Pancreas (tissue), 10 donors: ENCODE results near the gene LDLRAD1. TPM values are rescaled to one million over a fixed set of nuclear protein-coding genes. Genes with fewer than 3 reads are reported as not detected.
A peak's percentile ranks its signal among the peaks of the same experiment; 100 is the strongest.

Source experiments
- ATAC-seq, 4 donors: fragments of 200-7000 bp; cut with Tn5 transposase; one replicate each; pipeline versions ENCODE4 v1.8.0 to v1.9.1; 2020; ENCODE audit warnings: mild to moderate bottlenecking in 4 of 4, moderate library complexity in 4 of 4
- DNase-seq, 6 donors: peaks; one replicate each; pipeline ENCODE4 v3.0.0-alpha.2; 2020
- FAIRE-seq: peaks from 2 replicates; lab custom pipeline; 2012; peaks lifted over from hg19 to GRCh38; lab: Jason Lieb, UNC
- H3K27ac ChIP-seq, 4 donors: fragments of 200-600 bp; sonication (generic); 1 replicate in 3 of 4; 2 replicates in 1 of 4; pipeline versions ENCODE4 v1.5.0 to v1.8.0; 2020
- H3K27me3 ChIP-seq, 4 donors: fragments of 200-600 bp; one replicate each; pipeline ENCODE4 v1.8.0; 2021
- H3K36me3 ChIP-seq, 3 donors: fragments of 200-600 bp; sonication (generic) in 1 of 3; one replicate each; pipeline versions ENCODE4 v1.5.0 to v1.8.0; 2020 to 2021
- H3K4me1 ChIP-seq, 3 donors: fragments of 200-600 bp; one replicate each; pipeline ENCODE4 v1.8.0; 2021
- H3K4me3 ChIP-seq, 4 donors: fragments of 200-600 bp; sonication (generic) in 2 of 4; one replicate each; pipeline versions ENCODE4 v1.5.0 to v1.8.0; 2020 to 2021
- H3K9me3 ChIP-seq, 4 donors: fragments of 200-600 bp; one replicate each; pipeline ENCODE4 v1.8.0; 2021
- CTCF ChIP-seq, 4 donors: fragments of 200-600 bp; sonication (generic) in 3 of 4; IDR thresholded peaks; one replicate each; pipeline versions ENCODE4 v1.5.0 to v1.8.0; 2021; ENCODE audit warnings: antibody characterized with exemption in 4 of 4
- WGBS, 2 donors: extraction: QIAGEN DNeasy Blood & Tissue Kit; methylation state at CpG; one replicate each; pipeline ENCODE4 v1.1.7; 2013; 5-methylcytosine and 5-hydroxymethylcytosine counted together
- intact Hi-C, 3 donors: fragments of 100-400 bp; cut with DNase I; formaldehyde crosslinking; loops; one replicate each; pipeline versions ENCODE4 v1.11.1 to v1.14.2; 2022
- polyA plus RNA-seq, 2 donors: library from polyadenylated mRNA; stranded (reverse); fragments of 200-250 nt; gene quantifications; one replicate each; pipeline ENCODE4 v1.2.3, GENCODE V29; 2013
- total RNA-seq, 6 donors: library from RNA; stranded (reverse); fragmentation: NEBNext Ultra II Directional in 4 of 6; extraction: Animal tissue kit (Norgen Biotek cat#: 25700) in 4 of 6; gene quantifications; one replicate each; pipeline versions ENCODE4 v1.2.1 to v1.2.4, GENCODE V29; 2021 to 2023
- donor health status: healthy with polysubstance abuse.
- donor health status: DM: no; HTN: no; CAD: no; lungs with moderate emphysema.
- donor health status: DM: no; HTN: no; CAD: no.
- donor health status: control.
- donor health status: control.
- donor health status: Bipolar disorder and iron deficiency.
- donor health status: DM: yes; HTN: yes; CAD: no.
- donor health status: DM: no; HTN: no; CAD: no.
- donor health status: DM: no; HTN: no; CAD: no.
- donor health status: DM: yes; HTN: yes; CAD: no.

LDLRAD1 gene
- total and polyA plus RNA-seq, 8 donors: 0.08 to 0.29 (median 0.19) TPM; not detected in 3

- Histone ChIP-seq H3K4me3 (no peak overlapping the region), H3K9me3 (no peaks in the 10 kb centered on the region), H3K27ac (no peak overlapping the region), H3K4me1 (no peaks in the 10 kb centered on the region), H3K27me3 (no peaks in the 10 kb centered on the region), H3K36me3 (peaks cover 0 to 30% (median 8%) of the 10 kb centered on the region in 3 donors)
- no peak for TF ChIP-seq CTCF (IDR thresholded peaks at IDR 0.05)
- FAIRE-seq (no peak), DNase-seq (no peak), ATAC-seq (peak in 1 of 4 donors; percentile 32)
- intact Hi-C loops: no loop called here
- 83 to 86% methylated on average over 7 of the region's 7 CpGs for WGBS, 2 donors
Observed at GRCh38 chr1:53967409-53968124, 50.4 kb downstream of the LDLRAD1 start.

- no peak for FAIRE-seq
- DNase-seq: no peak
- intact Hi-C loops: no loop called here
- ATAC-seq: no peak
- TF ChIP-seq CTCF (IDR thresholded peaks at IDR 0.05): no peak
- 65 to 67% methylated on average over 3 of the region's 3 CpGs for WGBS, 2 donors
- Histone ChIP-seq H3K36me3 (peaks cover 0 to 37% (median 11%) of the 10 kb centered on the region in 3 donors), H3K9me3 (no peaks in the 10 kb centered on the region), H3K4me3 (no peak overlapping the region), H3K4me1 (no peaks in the 10 kb centered on the region), H3K27me3 (no peaks in the 10 kb centered on the region), H3K27ac (no peak overlapping the region)
Observed at GRCh38 chr1:53966794-53967193, 51.2 kb downstream of the LDLRAD1 start.

GRCh38 chr1:53964109-53964508 lies 53.9 kb downstream of the LDLRAD1 start:
- H3K27ac ChIP-seq: no peak overlapping the region
- no peak overlapping the region for H3K4me3 ChIP-seq
- H3K9me3 ChIP-seq: no peaks in the 10 kb centered on the region
- no peak for DNase-seq
- no peaks in the 10 kb centered on the region for H3K4me1 ChIP-seq
- no peak for FAIRE-seq
- intact Hi-C loops: loop anchor here in 1 of 3 donors (5.0 kb wide), 1 partner anchor 82 kb away; no protein-coding TSS in a partner anchor
- no peak for ATAC-seq
- H3K27me3 ChIP-seq: no peaks in the 10 kb centered on the region
- peaks cover 0 to 47% (median 11%) of the 10 kb centered on the region in 3 donors for H3K36me3 ChIP-seq
- WGBS, 2 donors: 79 to 86% methylated on average over 5 of the region's 5 CpGs
- no peak for TF ChIP-seq CTCF (IDR thresholded peaks at IDR 0.05)

- no peak overlapping the region for H3K4me3 ChIP-seq
- no peak overlapping the region for H3K27ac ChIP-seq
- intact Hi-C loops: loop anchor here in 1 of 3 donors (5.0 kb wide), 1 partner anchor 81 kb away; no protein-coding TSS in a partner anchor
- H3K9me3 ChIP-seq: no peaks in the 10 kb centered on the region
- WGBS, 2 donors: 90 to 91% methylated on average over 4 of the region's 4 CpGs
- no peak for ATAC-seq
- TF ChIP-seq CTCF (IDR thresholded peaks at IDR 0.05): no peak
- H3K27me3 ChIP-seq: no peaks in the 10 kb centered on the region
- DNase-seq: no peak
- FAIRE-seq: no peak
- H3K4me1 ChIP-seq: no peaks in the 10 kb centered on the region
- H3K36me3 ChIP-seq: peaks cover 0 to 45% (median 11%) of the 10 kb centered on the region in 3 donors
Observed at GRCh38 chr1:53963460-53963859, 54.5 kb downstream of the LDLRAD1 start.

- Histone ChIP-seq H3K9me3 (no peaks in the 10 kb centered on the region), H3K4me3 (no peak overlapping the region), H3K4me1 (no peaks in the 10 kb centered on the region), H3K36me3 (peaks cover 0 to 35% (median 11%) of the 10 kb centered on the region in 3 donors), H3K27ac (no peak overlapping the region), H3K27me3 (no peaks in the 10 kb centered on the region)
- WGBS, 2 donors: 92 to 95% methylated on average over 4 of the region's 4 CpGs
- FAIRE-seq (no peak), ATAC-seq (no peak), DNase-seq (no peak)
- no peak for TF ChIP-seq CTCF (IDR thresholded peaks at IDR 0.05)
- intact Hi-C loops: loop anchor here in 1 of 3 donors (5.0 kb wide), 1 partner anchor 80 kb away; no protein-coding TSS in a partner anchor
Observed at GRCh38 chr1:53962395-53962794, 55.6 kb downstream of the LDLRAD1 start.
